Heart left ventricle (tissue), 13 donors: Measurements from ENCODE around the gene AIG1.

Source experiments
- CTCF ChIP-seq, 12 donors: fragments of 200-600 bp; sonication (generic) in 4 of 12; IDR thresholded peaks; one replicate each; pipeline versions ENCODE4 v1.5.0 to v1.8.0; 2018 to 2022; ENCODE audit warnings: antibody characterized with exemption in 12 of 12, mild to moderate bottlenecking in 5 of 12
- POLR2A ChIP-seq, 2 donors: fragments of 450-650 bp; IDR thresholded peaks; one replicate each; pipeline ENCODE4 v1.6.1; 2017; ENCODE audit warnings: antibody characterized with exemption in 2 of 2, mild to moderate bottlenecking in 2 of 2, moderate library complexity in 2 of 2
- donor health status: ischemic (EF 13 %, LVEDD 7.1; RV severe dilation, severe dysfunction).
- donor health status: DM: no; HTN: yes; CAD: no.
- donor health status: DM: no; HTN: no; CAD: no.
- donor health status: ischemic (EF 25% LVEDD 6.9; RV normal size, moderate dysfunction).
- donor health status: ischemic (EF 25% LVEDD 5.7; RV mildly dilated, moderate dysfunction).
- donor health status: ischemic (EF 35%, LVEDD 5.7; RV mildly dilated, moderate dysfunction).
- donor health status: nonischemic (EF 11% LVEDD 7.7; RV severe dilation, severe dysfunction).
- donor health status: DM: yes; HTN: yes; CAD: no.
- donor health status: PGD.
- donor health status: ischemic (EF 29% LVEDD 5.4; RV normal size, mild dysfunction).
- donor health status: nonischemic (EF 23%, LVEDD 6.1; RV moderate dilation, normal function).

DNA sequence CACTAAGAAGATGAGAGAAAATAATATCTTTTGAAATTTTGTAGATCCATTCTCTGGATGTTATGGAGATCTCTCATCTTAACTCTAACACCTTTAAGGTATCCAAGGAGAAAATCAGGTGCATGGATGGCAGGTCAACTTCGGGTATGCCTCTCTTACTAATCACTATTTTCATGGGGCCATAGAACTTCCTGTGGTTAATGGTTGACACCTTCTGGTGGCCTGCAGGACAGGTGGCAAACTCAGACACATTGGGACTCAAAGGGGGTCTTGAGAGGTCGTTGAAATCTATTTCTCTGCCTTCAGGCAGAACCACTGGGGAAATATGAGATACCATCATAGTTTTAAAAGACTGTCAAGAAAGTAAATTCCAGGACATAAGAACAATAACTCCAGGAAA, 313.3 kb downstream of the AIG1 start:
- no peak for TF ChIP-seq CTCF (IDR thresholded peaks at IDR 0.05)
- no peak for TF ChIP-seq POLR2A (IDR thresholded peaks at IDR 0.05)
